Endothelial cell (in vitro differentiated cells): ENCODE results near the gene DIAPH2. TPM values are rescaled to one million over a fixed set of nuclear protein-coding genes. Genes with fewer than 3 reads are reported as not detected.

Experiments used
- DNase-seq: peaks from one replicate; pipeline ENCODE4 v3.0.0; 2021; ENCODE audit warnings: low spot score
- H3K27ac Mint-ChIP-seq: one replicate; pipeline ENCODE4 v1.8.0; 2021; ENCODE audit warnings: mixed read lengths, inconsistent platforms; ENCODE audit not compliant: unreplicated experiment
- H3K27me3 Mint-ChIP-seq: one replicate; pipeline ENCODE4 v1.8.0; 2021; ENCODE audit warnings: mild to moderate bottlenecking, moderate library complexity, mixed read lengths, inconsistent platforms; ENCODE audit not compliant: unreplicated experiment
- H3K36me3 Mint-ChIP-seq: one replicate; pipeline ENCODE4 v1.8.0; 2021; ENCODE audit warnings: mild to moderate bottlenecking, low read depth, mixed read lengths, inconsistent platforms; ENCODE audit not compliant: unreplicated experiment
- H3K4me1 Mint-ChIP-seq: one replicate; pipeline ENCODE4 v1.8.0; 2021; ENCODE audit warnings: mild to moderate bottlenecking, mixed read lengths, inconsistent platforms; ENCODE audit not compliant: unreplicated experiment
- H3K4me3 Mint-ChIP-seq: one replicate; pipeline ENCODE4 v1.8.0; 2021; ENCODE audit warnings: mild to moderate bottlenecking, mixed read lengths, inconsistent platforms; ENCODE audit not compliant: unreplicated experiment
- H3K9me3 Mint-ChIP-seq: one replicate; pipeline ENCODE4 v1.8.0; 2021; ENCODE audit warnings: mixed read lengths, inconsistent platforms; ENCODE audit not compliant: unreplicated experiment
- CTCF ChIP-seq: fragments of 200-600 bp; sonication (generic); IDR thresholded peaks from one replicate; pipeline ENCODE4 v1.5.0; 2021; ENCODE audit warnings: antibody characterized with exemption; ENCODE audit not compliant: unreplicated experiment
- total RNA-seq: library from RNA; stranded (reverse); fragmentation: NEBNext Ultra II Directional; extraction: Animal tissue kit (Norgen Biotek cat#: 25700); gene quantifications from one replicate; pipeline ENCODE4 v1.2.1, GENCODE V29; 2021; ENCODE audit not compliant: unreplicated experiment

Gene DIAPH2
- total RNA-seq, 1 donor from 2014 or later, result 45.3 TPM

- H3K4me1 Mint-ChIP-seq, result no peaks in the 10 kb centered on the region
- no peaks in the 10 kb centered on the region for H3K9me3 Mint-ChIP-seq
Measured at GRCh38 chrX:97189668-97190067, 505.0 kb downstream of the DIAPH2 start.

GRCh38 chrX:97199501-97199900, 514.9 kb downstream of the DIAPH2 start:
- DNase-seq, result no peak
- Mint-ChIP-seq H3K36me3 (no peaks in the 10 kb centered on the region), H3K27ac (no peak overlapping the region), H3K4me3 (no peak overlapping the region), H3K9me3 (no peaks in the 10 kb centered on the region), H3K4me1 (peaks cover 6% of the 10 kb centered on the region), H3K27me3 (peaks cover 2% of the 10 kb centered on the region)
- TF ChIP-seq CTCF, result no peak

More at GRCh38 chrX:97189668-97190067, 505.0 kb downstream of the DIAPH2 start:
- no peak for TF ChIP-seq CTCF
- H3K27me3 Mint-ChIP-seq, result no peaks in the 10 kb centered on the region
- DNase-seq, result no peak
- no peaks in the 10 kb centered on the region for H3K36me3 Mint-ChIP-seq
- no peak overlapping the region for H3K27ac Mint-ChIP-seq
- no peak overlapping the region for H3K4me3 Mint-ChIP-seq

DNA sequence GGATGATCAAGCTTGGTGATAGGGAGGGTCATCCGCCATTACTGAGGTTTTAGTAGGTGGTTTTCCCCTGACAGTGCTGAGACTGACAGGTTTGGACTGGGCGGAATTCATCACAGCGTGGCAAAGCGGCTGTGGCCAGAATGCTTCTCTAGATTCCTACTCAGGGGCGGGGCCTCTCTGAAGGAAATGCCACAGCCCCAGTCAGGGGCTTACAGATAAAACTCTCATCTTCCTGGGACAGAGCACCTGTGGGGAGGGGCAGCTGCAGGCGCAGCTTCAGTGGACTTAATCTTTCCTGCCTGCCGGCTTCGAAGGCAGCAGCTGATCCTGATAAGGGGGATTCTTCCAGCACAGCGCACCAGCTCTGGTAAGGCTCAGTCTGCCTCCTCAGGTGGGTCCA, 515.8 kb downstream of the DIAPH2 start:
- TF ChIP-seq CTCF, result no peak
- Mint-ChIP-seq H3K4me3 (no peak overlapping the region), H3K9me3 (no peaks in the 10 kb centered on the region), H3K27ac (no peak overlapping the region), H3K27me3 (peaks cover 2% of the 10 kb centered on the region), H3K36me3 (no peaks in the 10 kb centered on the region), H3K4me1 (peaks cover 6% of the 10 kb centered on the region)
- DNase-seq, result no peak

DNA sequence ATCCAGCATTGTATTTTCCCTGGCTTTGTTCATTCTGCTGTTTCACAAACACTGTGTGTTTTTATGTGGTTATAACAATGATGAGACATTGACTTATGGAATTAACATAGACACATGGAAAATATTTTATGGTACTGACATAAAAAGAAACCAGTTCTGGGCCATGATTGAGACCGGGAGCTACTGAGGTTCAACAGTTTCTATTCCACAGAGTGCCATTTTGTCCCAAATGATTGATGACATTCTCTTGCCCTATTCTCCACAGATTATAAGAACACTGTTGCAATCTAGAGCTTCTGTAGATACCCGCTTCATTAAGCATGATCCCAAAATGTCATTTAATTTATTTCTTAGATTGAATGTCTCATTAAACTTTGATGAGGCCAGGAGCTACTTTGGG, 525.9 kb downstream of the DIAPH2 start:
- no peak for TF ChIP-seq CTCF
- H3K27me3 Mint-ChIP-seq, result no peaks in the 10 kb centered on the region
- no peaks in the 10 kb centered on the region for H3K36me3 Mint-ChIP-seq
- H3K9me3 Mint-ChIP-seq, result no peaks in the 10 kb centered on the region
- no peak overlapping the region for H3K4me3 Mint-ChIP-seq
- H3K4me1 Mint-ChIP-seq, result no peaks in the 10 kb centered on the region
- no peak overlapping the region for H3K27ac Mint-ChIP-seq
- DNase-seq, result no peak

DNA sequence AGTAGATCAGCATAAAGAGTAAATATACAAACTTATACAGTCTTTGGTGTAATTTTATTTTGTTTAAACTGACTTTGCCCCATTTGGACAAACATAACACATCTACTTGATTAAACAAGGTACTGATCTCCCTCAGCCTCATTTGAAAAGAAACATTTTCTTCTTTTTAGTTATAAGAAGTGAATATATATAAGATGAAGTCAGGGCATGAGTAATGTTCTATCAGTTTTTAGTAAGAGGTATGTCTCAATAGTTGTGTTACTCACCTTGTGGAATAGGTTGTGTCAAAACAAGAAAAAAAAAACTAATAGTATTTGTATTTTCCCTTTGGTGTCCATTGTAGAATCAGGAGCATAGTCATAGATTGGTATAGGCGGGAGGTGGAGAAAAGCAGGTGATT, 526.4 kb downstream of the DIAPH2 start:
- Mint-ChIP-seq H3K4me3 (no peak overlapping the region), H3K27ac (no peak overlapping the region), H3K4me1 (no peaks in the 10 kb centered on the region), H3K27me3 (no peaks in the 10 kb centered on the region), H3K9me3 (no peaks in the 10 kb centered on the region), H3K36me3 (no peaks in the 10 kb centered on the region)
- TF ChIP-seq CTCF, result no peak
- no peak for DNase-seq
